HL-60 (cell line): ENCODE data around the gene TSPAN1.

Source experiments
- CTCF ChIP-seq: IDR thresholded peaks from one replicate; pipeline ENCODE4 v1.5.1; 2011; ENCODE audit warnings: low read length, control low read depth, inconsistent platforms; ENCODE audit not compliant: insufficient read depth
- GABPA ChIP-seq: IDR thresholded peaks from 2 replicates; pipeline ENCODE4 v1.6.1; 2012; ENCODE audit warnings: low read depth
- POLR2AphosphoS5 ChIP-seq: IDR thresholded peaks from 2 replicates; pipeline ENCODE4 v1.6.1; 2012; ENCODE audit warnings: low read depth
- REST ChIP-seq: IDR thresholded peaks from 2 replicates; pipeline ENCODE4 v1.6.1; 2012; ENCODE audit warnings: low read depth; ENCODE audit not compliant: insufficient replicate concordance
- SPI1 ChIP-seq: IDR thresholded peaks from 2 replicates; pipeline ENCODE4 v1.6.1; 2012; ENCODE audit warnings: low read depth, mild to moderate bottlenecking, borderline replicate concordance

GRCh38 chr1:46206399-46206798, 31.5 kb downstream of the TSPAN1 start:
- TF ChIP-seq CTCF (no peak), REST (no peak), GABPA (no peak), SPI1 (no peak), POLR2AphosphoS5 (no peak)
